Mesothelial cell of epicardium (in vitro differentiated cells): ENCODE measurements around the gene SLC20A1. TPM values are rescaled to one million over a fixed set of nuclear protein-coding genes. Genes with fewer than 3 reads are reported as not detected.
"Not testable (repeated sequence)": the region's sequence is repeated elsewhere in the genome, so short reads cannot be mapped to it uniquely, and the experiment has no call there.

Experiments
- DNase-seq, 2 experiments: peaks; one replicate each; pipeline ENCODE4 v3.0.0; 2021; ENCODE audit warnings: low spot score in 2 of 2; ENCODE audit not compliant: unreplicated experiment in 2 of 2
- H3K27ac Mint-ChIP-seq: 2 replicates; pipeline ENCODE4 v1.8.0; 2021; ENCODE audit warnings: mixed read lengths
- H3K27me3 Mint-ChIP-seq: 2 replicates; pipeline ENCODE4 v1.8.0; 2021; ENCODE audit warnings: low read depth, mixed read lengths
- H3K36me3 Mint-ChIP-seq: 2 replicates; pipeline ENCODE4 v1.8.0; 2021; ENCODE audit warnings: mixed read lengths
- H3K4me1 Mint-ChIP-seq: 2 replicates; pipeline ENCODE4 v1.8.0; 2021; ENCODE audit warnings: mixed read lengths
- H3K4me3 Mint-ChIP-seq: 2 replicates; pipeline ENCODE4 v1.8.0; 2021; ENCODE audit warnings: mild to moderate bottlenecking, moderate library complexity, mixed read lengths
- H3K9me3 Mint-ChIP-seq: 2 replicates; pipeline ENCODE4 v1.8.0; 2021; ENCODE audit warnings: mixed read lengths
- CTCF ChIP-seq: fragments of 200-600 bp; sonication (generic); IDR thresholded peaks from one replicate; pipeline ENCODE4 v1.5.0; 2021; ENCODE audit warnings: antibody characterized with exemption; ENCODE audit not compliant: unreplicated experiment
- total RNA-seq: library from RNA; stranded (reverse); gene quantifications from 3 replicates; pipeline ENCODE4 v1.2.1, GENCODE V29; 2021

Gene SLC20A1
- total RNA-seq, 1 donor from 2014 or later: 46.3 TPM

- Mint-ChIP-seq H3K36me3 (no peaks in the 10 kb centered on the region), H3K27ac (no peak overlapping the region), H3K4me1 (peaks cover 3% of the 10 kb centered on the region), H3K9me3 (peaks cover 16% of the 10 kb centered on the region), H3K4me3 (no peak overlapping the region), H3K27me3 (peaks cover 23% of the 10 kb centered on the region)
- TF ChIP-seq CTCF: no peak
- DNase-seq: no peak
These were observed 31.4 kb upstream of the SLC20A1 start for GRCh38 chr2:112614201-112614840.

GRCh38 chr2:112615051-112615450 is 30.7 kb upstream of the SLC20A1 start:
- Mint-ChIP-seq H3K4me3 (no peak overlapping the region), H3K4me1 (peaks cover 3% of the 10 kb centered on the region), H3K36me3 (no peaks in the 10 kb centered on the region), H3K27ac (no peak overlapping the region), H3K27me3 (peaks cover 21% of the 10 kb centered on the region), H3K9me3 (peaks cover 9% of the 10 kb centered on the region)
- no peak for DNase-seq
- TF ChIP-seq CTCF: no peak

GRCh38 chr2:112615798-112616197 is 29.9 kb upstream of the SLC20A1 start:
- not testable (repeated sequence) for H3K9me3 Mint-ChIP-seq, H3K4me3 Mint-ChIP-seq, H3K36me3 Mint-ChIP-seq, DNase-seq, H3K4me1 Mint-ChIP-seq, H3K27ac Mint-ChIP-seq
- peaks cover 14% of the 10 kb centered on the region for H3K27me3 Mint-ChIP-seq

- Mint-ChIP-seq H3K36me3 (no peaks in the 10 kb centered on the region), H3K9me3 (peaks cover 4% of the 10 kb centered on the region), H3K27me3 (peaks cover 5% of the 10 kb centered on the region), H3K4me3 (no peak overlapping the region), H3K4me1 (peaks cover 3% of the 10 kb centered on the region), H3K27ac (no peak overlapping the region)
- DNase-seq: no peak
- TF ChIP-seq CTCF: no peak
These were observed 27.4 kb upstream of the SLC20A1 start for GRCh38 chr2:112618383-112618782.

GRCh38 chr2:112621790-112622527 is 23.8 kb upstream of the SLC20A1 start:
- Mint-ChIP-seq H3K27me3 (peaks cover 5% of the 10 kb centered on the region), H3K36me3 (no peaks in the 10 kb centered on the region), H3K4me3 (peak overlapping the region; percentile 18), H3K27ac (no peak overlapping the region), H3K9me3 (no peaks in the 10 kb centered on the region), H3K4me1 (peaks cover 2% of the 10 kb centered on the region)
- TF ChIP-seq CTCF: no peak
- DNase-seq: no peak

GRCh38 chr2:112622528-112622849 is 23.2 kb upstream of the SLC20A1 start:
- Mint-ChIP-seq H3K27me3 (peaks cover 5% of the 10 kb centered on the region), H3K27ac (no peak overlapping the region), H3K4me1 (peaks cover 4% of the 10 kb centered on the region), H3K36me3 (no peaks in the 10 kb centered on the region), H3K4me3 (no peak overlapping the region), H3K9me3 (no peaks in the 10 kb centered on the region)
- no peak for DNase-seq
- no peak for TF ChIP-seq CTCF
